GM18520 (cell line): ENCODE measurements around the gene STAMBP.
"Not testable (repeated sequence)": the region's sequence is repeated elsewhere in the genome, so short reads cannot be mapped to it uniquely, and the experiment has no call there.

ENCODE experiments used
- ATAC-seq: cut with Tn5 transposase; IDR thresholded peaks from one replicate; pipeline ENCODE4 v1.9.1; 2021; ENCODE audit not compliant: unreplicated experiment

Gene STAMBP

DNA sequence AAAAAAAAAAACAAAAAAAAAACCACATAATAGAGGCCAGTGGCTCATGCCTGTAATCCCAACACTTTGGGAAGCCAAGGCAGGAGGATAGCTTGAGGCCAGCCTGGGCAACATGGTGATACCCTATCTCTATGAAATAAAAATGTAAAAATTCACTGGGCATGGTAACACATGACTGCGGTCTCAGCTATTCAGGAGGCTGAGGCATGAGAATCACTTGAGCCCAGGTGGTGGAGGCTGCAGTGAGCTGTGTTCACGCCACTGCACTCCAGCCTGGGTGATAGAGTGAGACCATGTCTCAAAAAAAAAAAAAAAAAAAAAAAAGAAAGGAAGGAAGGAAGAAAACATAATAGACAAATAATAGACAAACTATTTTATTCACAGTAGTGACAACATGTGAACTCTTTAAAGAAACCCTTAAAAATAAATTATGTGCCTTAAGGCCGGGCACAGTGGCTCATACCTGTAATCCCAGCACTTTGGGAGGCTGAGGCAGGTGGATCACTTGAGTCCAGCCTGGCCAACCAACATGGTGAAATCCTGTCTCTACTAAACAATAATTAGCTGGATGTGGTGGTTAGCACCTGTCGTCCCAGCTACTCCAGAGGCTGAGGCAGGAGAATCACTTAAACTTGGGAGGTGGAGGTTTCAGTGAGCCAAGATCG, 75.3 kb downstream of the STAMBP start:
- ATAC-seq, result not testable (repeated sequence)

DNA sequence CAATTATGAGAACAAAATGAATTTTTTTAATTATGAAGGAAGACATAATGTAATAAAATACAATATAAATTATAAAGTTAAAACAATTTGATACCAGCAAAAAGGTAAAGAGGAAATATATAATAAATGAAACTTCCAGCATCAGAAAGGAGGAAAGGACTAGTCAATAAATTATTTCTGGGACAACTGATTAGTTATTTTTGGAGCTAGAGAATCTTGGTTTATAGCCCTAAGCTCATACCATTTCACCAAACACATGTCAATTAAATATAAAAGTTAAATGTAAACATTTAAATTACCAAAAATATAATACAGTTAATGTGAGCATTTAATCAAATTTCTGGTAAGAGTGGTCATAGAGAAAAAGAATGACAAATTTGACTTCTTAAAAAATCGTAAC, 76.2 kb downstream of the STAMBP start:
- no peak for ATAC-seq

DNA sequence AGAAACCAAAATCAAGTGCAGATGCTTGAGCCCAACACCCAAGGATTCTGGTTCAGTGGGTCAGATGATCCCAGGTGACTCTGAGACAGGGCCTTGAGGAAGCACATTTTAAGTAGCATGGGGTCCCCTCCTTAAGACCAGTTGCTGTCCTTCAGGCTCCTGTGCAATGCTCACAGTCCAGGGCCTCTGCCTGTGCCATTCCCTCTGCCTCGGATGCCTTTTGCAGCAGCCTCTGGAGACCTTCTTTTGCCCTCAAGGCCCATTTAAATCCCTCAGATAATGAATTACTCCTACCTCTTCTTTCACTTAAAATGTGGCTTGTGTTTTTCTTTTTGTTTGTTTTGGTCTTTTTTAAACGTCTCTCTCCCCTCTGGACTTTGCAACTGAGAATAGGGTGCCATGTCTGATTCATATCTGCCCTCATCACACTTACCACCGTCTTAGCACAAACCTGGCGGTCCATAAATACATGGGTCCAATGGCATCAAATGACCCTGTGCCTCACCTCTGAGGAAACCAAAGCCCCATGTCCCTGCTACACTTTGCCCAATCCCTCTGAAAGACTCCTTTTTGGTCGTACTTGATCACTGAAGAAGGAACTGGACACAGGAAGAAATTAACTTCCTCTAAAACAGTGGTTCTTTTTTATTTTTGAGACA, 78.2 kb downstream of the STAMBP start:
- no peak for ATAC-seq

DNA sequence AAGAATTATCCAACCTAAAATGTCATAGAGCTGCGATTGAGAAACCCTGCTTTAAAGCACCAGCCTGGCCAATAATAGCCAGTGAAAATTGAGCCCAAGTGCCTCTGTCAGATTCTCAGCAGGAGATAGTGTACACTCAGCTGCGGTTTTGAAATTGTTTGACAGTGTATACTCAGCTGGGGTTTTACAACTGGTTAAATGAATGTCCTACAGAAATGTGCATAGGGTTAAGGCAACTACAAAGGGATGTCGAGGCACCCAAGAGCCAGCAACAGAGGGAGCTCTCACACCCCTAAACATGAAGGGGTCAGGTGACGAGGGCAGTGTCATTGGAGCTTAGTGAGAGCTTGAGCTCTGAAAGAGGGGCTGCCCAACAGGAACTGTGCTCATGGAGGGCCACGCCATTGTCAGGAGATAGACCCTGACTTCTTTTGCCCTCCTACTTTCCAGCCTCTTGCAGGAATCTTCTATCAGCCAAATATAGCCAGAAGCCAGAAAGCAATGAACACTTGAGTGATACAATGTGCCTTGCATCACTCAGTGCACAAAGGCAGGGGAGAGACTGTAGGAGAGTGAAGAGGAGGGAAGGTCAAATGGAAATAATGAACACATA, 79.2 kb downstream of the STAMBP start:
- no peak for ATAC-seq

DNA sequence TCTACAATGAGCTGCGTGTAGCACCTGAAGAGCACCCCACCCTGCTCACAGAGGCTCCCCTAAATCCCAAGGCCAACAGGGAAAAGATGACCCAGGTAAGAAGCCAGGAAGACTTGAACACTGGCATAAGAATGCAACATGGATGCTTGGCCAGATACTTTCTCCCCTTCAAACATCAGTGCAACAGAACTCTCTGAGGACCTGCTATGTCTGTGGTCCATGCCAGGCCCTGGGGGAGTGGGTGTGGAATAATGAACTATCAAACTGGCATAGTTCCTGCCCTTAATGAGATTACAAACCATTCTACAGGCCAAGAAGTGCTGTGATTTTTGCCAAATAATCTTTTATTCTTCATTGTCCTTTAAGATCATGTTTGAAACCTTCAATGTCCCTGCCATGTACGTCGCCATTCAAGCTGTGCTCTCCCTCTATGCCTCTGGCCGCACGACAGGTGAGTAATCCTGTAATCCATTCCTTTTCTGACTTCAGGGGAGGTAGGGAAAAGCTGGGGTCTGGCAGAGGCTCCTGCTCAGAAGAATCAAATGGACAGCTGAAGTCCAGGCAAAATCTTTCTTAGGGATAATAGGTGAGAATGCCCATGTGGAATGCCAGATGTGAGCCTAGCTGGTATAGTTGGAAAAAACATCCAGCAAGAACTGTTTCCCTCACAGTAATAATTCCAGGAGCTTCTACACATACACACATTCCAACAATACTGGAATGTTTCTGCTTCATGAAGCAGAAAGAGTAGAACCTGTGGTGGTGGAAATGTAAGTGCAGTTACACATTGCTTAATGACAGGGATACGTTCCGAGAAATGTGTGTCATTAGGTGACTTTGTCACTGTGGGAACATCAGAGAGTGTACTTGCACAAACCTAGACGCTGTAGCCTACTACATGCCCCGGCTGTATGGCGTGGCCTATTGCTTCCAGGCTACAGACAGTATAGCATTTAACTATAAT, 80.2 kb downstream of the STAMBP start:
- no peak for ATAC-seq

DNA sequence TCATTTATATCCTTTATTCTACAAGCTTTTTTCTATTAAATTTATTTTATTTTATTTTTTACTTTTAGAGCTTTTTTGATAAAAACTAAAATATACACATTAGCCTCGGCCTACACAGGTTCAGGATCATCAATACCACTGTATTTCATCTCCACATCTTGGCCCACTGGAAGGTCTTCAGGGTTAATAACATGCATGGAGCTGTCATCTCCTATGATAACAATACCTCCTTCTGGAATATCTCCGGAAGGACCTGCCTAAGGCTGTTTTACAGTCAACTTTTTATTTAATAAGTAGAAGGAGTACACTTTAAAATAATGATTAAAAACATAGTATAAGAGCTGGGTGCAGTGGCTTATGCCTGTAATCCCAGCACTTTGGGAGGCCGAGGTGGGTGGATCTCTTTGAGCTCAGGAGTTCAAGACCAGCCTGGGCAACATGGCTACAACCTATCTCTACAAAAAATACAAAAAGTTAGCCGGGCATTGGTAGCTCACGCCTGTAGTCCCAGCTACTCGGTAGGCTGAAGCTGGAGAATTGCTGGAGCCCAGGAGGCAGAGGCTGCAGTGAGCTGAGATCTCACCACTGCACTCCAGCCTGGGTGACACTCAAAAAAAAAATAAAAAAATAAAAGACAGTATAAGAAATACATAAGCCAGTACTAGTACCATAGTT, 82.2 kb downstream of the STAMBP start:
- ATAC-seq, result no peak

DNA sequence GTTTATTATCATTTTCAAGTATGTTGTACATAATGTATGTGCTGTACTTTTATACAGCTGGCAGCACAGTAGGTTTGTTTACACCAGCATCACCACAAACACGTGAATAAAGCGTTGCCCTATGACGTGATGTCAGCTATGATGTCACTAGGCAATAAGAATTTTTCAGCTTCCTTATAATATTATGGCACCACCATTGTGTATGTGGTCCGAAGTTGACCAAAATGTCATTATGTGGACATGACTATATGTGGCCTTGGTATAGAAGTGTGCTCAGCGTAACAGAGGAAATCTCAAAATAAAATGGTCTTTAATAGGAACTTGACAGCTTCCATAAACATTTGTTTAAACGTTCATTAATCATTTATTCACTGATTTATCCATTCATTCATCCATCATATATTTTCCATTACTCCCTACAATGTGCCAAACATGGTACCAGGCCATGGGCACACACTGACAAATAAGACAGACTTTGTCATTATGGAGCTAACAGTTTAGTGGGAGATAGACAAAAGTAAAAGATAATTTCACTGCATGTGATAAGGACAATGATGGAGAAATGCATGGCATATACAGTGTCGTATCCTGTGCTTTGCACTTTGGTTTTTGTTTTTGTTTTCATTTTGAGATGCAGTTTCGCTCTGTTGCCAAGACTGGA, 82.9 kb downstream of the STAMBP start:
- ATAC-seq, result no peak

DNA sequence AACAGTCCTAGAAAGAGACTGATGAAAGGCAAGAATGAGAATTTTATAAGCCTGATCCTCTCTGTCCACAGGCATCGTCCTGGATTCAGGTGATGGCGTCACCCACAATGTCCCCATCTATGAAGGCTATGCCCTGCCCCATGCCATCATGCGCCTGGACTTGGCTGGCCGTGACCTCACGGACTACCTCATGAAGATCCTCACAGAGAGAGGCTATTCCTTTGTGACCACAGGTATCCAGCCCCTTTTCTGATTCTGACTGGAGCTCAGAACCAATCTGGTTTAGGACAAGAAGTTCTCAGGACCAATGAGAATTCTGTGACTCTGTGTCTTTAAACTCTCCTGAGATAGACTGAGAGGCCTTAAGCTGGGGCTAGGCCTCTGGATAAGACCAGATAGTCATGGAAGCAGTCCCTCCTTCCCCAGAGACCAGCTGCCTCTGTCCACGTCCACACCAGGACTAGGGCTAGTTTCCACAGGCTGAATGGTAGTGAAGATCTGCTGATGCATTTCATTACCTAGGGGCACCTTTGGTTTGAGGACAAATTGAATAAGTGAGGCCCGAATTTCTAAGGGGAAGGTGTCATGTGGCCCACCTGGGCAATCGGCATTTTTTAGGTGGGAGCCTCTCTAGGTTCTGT, 84.8 kb downstream of the STAMBP start:
- ATAC-seq, result no peak

DNA sequence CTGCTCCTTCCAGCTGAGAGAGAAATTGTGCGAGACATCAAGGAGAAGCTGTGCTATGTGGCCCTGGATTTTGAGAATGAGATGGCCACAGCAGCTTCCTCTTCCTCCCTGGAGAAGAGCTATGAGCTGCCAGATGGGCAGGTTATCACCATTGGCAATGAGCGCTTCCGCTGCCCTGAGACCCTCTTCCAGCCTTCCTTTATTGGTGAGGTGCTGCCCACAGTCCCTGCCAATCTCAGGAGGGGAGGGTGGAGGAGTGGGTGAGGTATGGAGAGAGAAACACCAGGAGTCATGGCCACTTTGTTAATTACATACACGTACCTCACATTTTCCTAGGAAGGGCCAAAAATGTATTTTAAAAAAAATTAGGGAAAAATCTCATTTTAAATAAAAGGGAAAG, 85.9 kb downstream of the STAMBP start:
- no peak for ATAC-seq

DNA sequence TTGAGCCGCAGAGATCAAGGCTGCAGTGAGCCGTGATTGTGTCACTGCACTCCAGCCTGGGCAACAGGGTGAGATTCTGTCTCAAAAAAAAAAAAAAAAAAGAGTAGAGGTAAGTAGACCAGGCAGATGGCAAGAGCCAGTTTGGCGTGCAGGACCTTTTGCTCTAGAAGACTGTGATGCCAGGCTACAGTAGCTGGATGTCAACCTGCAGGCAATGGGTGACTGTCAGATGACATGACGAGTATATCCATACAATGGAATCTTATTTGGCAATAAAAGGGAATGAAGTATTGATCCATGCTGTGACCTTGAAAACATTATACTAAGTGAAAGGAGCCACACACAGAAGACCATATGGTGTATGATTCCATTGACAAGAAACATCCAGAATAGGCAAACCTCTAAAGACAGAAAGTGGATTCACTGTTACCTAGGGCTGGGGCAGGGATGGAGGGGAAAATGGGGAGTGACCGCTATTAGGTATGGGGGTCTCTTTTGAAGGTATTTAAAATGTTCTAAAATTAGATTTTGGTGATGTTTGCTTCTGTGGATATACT, 86.8 kb downstream of the STAMBP start:
- no peak for ATAC-seq

DNA sequence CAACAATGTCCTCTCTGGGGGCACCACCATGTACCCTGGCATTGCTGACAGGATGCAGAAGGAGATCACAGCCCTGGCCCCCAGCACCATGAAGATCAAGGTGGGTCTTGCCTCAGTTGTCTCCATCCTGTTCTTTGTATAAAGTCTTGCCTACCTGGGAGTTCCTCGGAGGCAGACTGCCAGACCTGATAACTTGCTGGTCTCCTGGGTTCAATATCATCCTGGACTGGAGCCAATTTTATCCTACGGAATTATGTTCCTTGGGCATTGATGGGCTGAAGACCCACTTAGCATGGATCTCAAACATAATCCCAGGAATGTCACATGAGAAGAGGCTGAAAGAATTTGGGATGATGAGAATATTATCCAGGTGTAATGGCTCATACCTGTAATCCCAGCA, 87.9 kb downstream of the STAMBP start:
- ATAC-seq, result no peak

DNA sequence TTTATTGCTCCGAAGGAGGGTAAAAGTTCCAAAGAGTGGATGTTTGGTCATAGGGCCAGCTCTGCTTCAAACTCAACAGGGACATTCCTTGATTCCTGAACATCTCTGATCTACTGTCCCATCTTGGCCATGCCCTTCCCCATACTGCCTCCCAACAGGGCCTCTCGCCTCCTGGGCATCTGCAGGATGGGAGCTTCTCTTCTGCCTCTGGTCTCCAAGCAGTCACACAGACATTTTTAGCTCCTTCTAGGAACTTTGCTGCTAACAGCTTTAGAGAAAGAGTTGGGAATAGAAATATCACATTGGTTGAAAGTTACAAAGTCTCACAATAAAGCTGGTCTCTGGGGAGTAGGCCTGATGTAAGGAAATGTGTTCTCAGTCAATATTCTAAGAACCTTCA, 88.5 kb downstream of the STAMBP start:
- no peak for ATAC-seq

DNA sequence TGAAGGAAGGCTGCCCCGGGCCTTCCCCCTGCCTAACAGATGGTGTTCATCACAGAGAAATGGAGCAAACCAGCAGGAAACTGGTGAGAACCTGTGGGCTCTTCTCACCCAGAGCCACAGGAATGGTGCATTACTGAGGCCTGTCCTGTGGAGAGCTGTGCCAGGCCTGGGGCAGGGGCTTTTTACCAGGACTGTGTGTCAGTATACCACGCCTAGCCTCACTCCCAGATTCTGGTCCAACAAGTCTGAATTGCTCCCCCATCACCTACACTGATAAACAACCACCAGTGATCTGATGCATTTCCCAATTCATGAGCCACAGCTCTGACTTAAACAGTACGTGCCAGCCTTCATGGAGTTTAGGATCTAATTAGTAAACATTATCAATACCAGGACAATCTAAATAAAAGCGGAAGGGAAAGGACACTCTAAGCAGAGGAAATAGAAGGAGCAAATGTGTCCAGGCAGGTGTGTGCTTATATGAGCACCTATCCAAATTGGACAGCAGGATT, 89.0 kb downstream of the STAMBP start:
- ATAC-seq, result no peak

DNA sequence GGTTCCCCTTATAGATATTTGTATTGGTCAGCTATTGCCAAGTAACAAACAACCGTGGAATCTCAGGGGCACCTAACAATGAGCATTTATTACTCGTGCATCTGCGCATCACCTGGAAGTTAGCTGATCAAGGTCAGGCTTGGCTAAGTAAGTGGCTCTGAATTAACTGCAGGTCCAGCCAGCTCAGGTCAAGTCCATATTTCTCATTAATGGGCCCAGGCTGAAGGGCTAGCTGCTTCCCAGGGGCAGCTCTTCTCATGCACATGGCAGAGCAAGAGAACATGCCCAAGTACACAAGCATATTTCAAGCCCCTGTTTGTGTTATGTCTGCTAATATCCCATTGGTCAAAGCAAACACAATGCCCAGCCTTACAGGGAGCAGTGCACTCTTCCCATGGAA, 90.1 kb downstream of the STAMBP start:
- no peak for ATAC-seq

DNA sequence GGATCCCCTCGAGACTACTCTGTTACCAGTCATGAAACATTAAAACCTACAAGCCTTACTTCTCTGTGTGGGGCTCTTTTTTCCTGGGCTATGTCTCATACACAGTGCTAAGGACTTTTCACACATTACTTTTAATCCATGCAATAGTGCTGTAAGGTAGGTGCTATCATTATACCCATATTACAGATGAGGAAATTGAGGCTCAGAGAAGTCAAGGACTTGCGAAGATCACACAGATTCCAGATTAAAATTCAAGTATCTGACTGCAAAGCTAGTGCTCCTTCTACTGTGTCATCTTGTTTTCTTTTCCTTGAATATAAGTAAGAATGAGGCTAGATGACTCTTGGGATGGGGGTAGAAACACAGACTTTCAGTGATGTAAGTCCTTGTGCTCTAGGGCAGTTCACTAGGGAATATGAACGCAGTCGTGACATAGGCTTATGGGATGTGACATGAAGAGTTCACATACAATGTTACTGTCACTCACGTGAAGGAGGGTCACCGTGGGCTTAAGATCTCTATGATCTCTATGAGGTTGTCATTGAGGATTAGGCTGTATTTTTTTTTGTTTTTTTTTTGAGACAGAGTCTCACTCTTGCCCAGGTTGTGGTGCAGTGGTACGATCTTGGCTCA, 91.0 kb downstream of the STAMBP start:
- no peak for ATAC-seq

DNA sequence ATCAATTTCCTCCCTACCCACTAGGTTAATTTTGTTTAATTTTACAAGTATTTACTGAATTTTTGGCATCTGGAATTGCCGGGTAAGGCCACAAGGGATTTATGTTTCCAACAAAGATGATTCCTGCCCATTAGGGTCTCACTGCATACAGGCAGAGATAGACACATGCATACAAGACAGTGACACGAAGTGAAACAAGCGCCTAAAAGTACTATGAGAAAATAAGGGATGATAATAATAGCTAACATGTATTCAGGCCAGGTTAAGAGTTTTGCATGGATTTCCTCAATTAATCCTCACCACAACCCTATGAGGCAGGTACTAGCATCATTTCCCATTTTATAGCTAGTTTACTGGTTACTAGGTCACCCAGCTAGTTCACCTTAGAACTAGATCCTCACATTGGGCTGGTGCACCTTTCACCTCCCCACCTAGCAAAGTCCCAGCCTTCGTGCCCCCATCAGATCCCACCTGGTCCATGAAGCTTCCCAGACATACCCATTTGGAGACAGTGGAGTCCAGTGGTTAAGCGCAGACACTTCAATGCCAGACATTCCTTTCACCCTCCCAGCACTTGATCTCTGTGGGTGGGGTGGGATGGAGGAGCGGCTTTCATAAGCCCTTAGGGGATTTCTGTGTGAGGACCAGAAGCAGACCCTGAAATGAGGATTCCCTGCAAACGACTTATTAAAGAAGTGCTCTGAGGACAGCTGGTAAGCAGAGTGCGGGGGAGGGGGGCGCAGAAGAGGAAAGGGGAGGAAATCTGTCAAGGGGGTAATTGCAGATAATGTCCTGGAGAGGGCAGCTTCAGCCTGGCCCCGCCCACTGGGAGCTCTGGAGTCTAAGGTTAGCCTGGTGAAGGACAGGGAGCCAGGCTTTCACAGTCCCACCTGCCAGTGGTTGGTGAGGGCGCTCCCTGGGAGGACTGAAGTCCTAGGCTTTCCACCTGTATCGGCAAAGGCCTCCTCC, 92.1 kb downstream of the STAMBP start:
- ATAC-seq, result no peak

DNA sequence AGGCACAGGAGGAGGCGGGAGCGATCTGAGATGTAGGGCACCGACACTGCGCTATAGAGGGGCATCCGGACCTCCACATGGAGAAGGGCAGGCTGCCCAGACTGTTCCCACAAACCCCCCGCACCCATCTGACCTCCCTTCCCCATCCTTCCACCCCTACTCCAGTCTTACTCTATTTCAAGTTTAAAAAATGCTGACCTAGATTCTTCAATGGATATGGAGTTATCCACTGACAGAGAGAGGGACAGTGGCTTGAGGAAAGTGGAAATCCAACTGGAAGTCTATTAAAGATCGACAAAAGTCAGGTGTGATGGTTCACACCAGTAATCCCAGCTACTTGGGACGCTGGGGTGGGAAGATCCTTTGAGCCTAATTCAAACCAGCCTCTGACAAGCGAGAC, 92.8 kb downstream of the STAMBP start:
- ATAC-seq, result no peak

DNA sequence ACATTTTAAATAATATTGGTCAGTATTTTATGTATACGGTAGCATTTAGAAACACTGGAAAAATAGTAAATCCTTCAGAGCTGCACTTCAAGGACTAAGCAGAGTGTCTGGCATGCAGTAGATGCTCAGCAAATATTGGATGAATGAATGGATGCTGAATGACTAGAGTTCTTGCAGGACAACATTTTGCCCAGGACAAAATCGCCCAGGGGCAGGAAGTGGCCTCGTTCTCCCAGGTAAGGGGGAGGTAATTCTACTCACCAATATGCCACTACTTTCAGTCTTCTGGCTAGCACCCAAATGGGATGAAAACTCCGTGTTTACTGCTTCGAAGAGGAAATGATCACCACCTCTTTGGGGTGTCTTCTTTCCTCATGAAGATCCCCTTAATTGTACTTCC, 93.9 kb downstream of the STAMBP start:
- ATAC-seq, result no peak
